ENCODE results near the gene KCNG4.

Gene KCNG4

GRCh38 chr16:84232060-84232459, 7.8 kb downstream of the KCNG4 start:
- Histone ChIP-seq H3K36me3 (replicated peaks) (no peaks in the 10 kb centered on the region), H3K27me3 (replicated peaks) (peaks cover 1% of the 10 kb centered on the region), H3K4me3 (ENCODE audit: low read depth, low read length) (no peak overlapping the region), H3K27ac (no peak overlapping the region)
- DNase-seq: no peak
- TF ChIP-seq, protein P1, sequence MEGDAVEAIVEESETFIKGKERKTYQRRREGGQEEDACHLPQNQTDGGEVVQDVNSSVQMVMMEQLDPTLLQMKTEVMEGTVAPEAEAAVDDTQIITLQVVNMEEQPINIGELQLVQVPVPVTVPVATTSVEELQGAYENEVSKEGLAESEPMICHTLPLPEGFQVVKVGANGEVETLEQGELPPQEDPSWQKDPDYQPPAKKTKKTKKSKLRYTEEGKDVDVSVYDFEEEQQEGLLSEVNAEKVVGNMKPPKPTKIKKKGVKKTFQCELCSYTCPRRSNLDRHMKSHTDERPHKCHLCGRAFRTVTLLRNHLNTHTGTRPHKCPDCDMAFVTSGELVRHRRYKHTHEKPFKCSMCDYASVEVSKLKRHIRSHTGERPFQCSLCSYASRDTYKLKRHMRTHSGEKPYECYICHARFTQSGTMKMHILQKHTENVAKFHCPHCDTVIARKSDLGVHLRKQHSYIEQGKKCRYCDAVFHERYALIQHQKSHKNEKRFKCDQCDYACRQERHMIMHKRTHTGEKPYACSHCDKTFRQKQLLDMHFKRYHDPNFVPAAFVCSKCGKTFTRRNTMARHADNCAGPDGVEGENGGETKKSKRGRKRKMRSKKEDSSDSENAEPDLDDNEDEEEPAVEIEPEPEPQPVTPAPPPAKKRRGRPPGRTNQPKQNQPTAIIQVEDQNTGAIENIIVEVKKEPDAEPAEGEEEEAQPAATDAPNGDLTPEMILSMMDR (IDR thresholded peaks at IDR 0.05; ENCODE audit: low read depth, low read length, missing control alignments): no peak
- in situ Hi-C loops (cut with HindIII; ENCODE audit: low pct_ligation_motif_present, low sequenced_read_pairs): no loop called here

- no peak for DNase-seq
- Histone ChIP-seq H3K27me3 (replicated peaks) (peaks cover 1% of the 10 kb centered on the region), H3K4me3 (ENCODE audit: low read depth, low read length) (no peak overlapping the region), H3K36me3 (replicated peaks) (no peaks in the 10 kb centered on the region), H3K27ac (no peak overlapping the region)
- in situ Hi-C loops (cut with HindIII; ENCODE audit: low pct_ligation_motif_present, low sequenced_read_pairs): no loop called here
- TF ChIP-seq, protein P1 (IDR thresholded peaks at IDR 0.05; ENCODE audit: low read depth, low read length, missing control alignments): no peak
Measured at GRCh38 chr16:84229471-84229870, 10.3 kb downstream of the KCNG4 start.

DNA sequence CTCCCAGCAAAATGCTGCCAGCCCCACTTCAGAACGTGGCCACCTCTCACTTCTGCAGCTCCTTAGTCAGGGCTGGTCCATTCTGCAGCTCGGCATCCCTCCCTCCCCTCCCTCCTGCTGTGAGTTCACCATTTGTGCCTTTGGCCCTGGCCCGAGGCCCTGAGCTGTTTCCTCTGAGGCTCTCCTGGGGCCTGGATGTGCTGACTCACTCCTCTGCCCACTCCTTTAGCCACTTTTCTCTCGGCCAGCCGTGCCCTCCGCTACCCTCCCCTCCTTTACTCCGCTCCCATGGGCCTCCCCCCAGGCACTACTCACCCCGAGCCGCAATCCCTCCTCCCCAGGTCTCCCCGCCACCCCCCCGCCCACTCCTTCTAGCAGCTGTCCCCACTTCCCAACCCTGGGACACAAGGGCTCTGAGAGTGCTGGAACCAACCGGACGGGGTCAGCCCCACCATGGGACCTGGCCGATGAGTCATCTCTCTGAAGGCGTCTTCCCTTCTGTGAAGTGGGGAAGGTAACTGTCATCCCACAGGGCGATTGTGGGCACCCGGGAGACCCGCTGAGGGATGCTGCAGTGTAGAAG, 11.5 kb downstream of the KCNG4 start:
- Histone ChIP-seq H3K27ac (peak overlapping the region; percentile 10), H3K36me3 (replicated peaks) (no peaks in the 10 kb centered on the region), H3K27me3 (replicated peaks) (peaks cover 1% of the 10 kb centered on the region), H3K4me3 (ENCODE audit: low read depth, low read length) (peak overlapping the region; percentile 3)
- in situ Hi-C loops (cut with HindIII; ENCODE audit: low pct_ligation_motif_present, low sequenced_read_pairs): no loop called here
- DNase-seq: peak; percentile 82
- TF ChIP-seq, protein P1 (IDR thresholded peaks at IDR 0.05; ENCODE audit: low read depth, low read length, missing control alignments): no peak

DNA sequence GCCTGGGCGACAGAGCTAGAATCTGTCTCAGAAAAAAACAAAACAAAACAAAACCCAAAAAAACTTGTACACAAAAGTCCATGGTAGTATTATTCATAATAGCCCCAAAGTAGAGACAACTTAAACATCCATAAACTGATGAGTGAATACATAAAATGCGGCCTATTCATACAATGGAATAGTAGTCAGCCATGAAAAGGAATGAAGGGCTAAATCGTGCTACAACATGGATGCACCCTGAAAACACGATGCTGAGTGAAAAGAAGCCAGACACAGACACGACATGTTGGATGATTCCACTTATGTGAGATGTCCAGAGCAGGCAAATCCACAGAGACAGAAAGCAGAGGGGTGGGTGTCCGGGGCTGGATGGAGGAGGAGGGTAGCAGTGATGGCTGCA, 12.3 kb downstream of the KCNG4 start:
- TF ChIP-seq, protein P1 (IDR thresholded peaks at IDR 0.05; ENCODE audit: low read depth, low read length, missing control alignments): no peak
- Histone ChIP-seq H3K27me3 (replicated peaks) (peaks cover 1% of the 10 kb centered on the region), H3K27ac (no peak overlapping the region), H3K4me3 (ENCODE audit: low read depth, low read length) (no peak overlapping the region), H3K36me3 (replicated peaks) (no peaks in the 10 kb centered on the region)
- no peak for DNase-seq
- in situ Hi-C loops (cut with HindIII; ENCODE audit: low pct_ligation_motif_present, low sequenced_read_pairs): no loop called here

GRCh38 chr16:84226026-84226425, 13.8 kb downstream of the KCNG4 start:
- no peak overlapping the region for H3K27ac ChIP-seq
- no peak overlapping the region for H3K4me3 ChIP-seq (ENCODE audit: low read depth, low read length)
- in situ Hi-C loops (cut with HindIII; ENCODE audit: low pct_ligation_motif_present, low sequenced_read_pairs): no loop called here
- H3K36me3 ChIP-seq (replicated peaks): no peaks in the 10 kb centered on the region
- DNase-seq: no peak
- TF ChIP-seq, protein P1 (IDR thresholded peaks at IDR 0.05; ENCODE audit: low read depth, low read length, missing control alignments): no peak
- no peaks in the 10 kb centered on the region for H3K27me3 ChIP-seq (replicated peaks)

DNA sequence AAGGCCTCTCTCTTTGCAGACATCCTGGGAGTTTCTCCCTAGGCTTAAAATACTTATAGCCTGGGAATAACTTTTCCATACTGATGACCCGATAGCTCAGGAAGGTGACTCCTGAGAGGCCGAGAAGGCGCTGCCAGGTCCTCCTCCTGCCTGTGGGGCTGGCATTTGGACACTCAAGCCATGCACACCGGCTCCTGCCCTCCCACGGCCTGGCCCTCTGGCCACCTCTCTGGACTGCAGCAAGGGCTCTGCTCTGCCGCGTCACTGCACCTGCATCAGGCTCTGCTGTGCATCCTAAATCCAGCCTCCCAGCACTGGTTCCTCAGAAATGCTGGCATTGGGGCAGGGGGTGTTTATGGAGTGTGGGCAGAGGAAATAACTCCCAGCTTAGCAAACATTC, 14.2 kb downstream of the KCNG4 start:
- in situ Hi-C loops (cut with HindIII; ENCODE audit: low pct_ligation_motif_present, low sequenced_read_pairs): no loop called here
- TF ChIP-seq, protein P1 (IDR thresholded peaks at IDR 0.05; ENCODE audit: low read depth, low read length, missing control alignments): no peak
- no peak for DNase-seq
- Histone ChIP-seq H3K27ac (no peak overlapping the region), H3K36me3 (replicated peaks) (no peaks in the 10 kb centered on the region), H3K4me3 (ENCODE audit: low read depth, low read length) (no peak overlapping the region), H3K27me3 (replicated peaks) (no peaks in the 10 kb centered on the region)

All from brain microvascular endothelial cell (primary cell).